Bronchial epithelial cell (primary cell): ENCODE results near the gene RPRD1A. TPM values are rescaled to one million over a fixed set of nuclear protein-coding genes. Genes with fewer than 3 reads are reported as not detected.
"Not testable (repeated sequence)": the region's sequence is repeated elsewhere in the genome, so short reads cannot be mapped to it uniquely, and the experiment has no call there.

Experiments
- DNase-seq: peaks from one replicate; pipeline ENCODE4 v3.0.0-alpha.2; 2010; ENCODE audit warnings: low read depth
- FAIRE-seq: peaks from 2 replicates; lab custom pipeline; 2011; peaks lifted over from hg19 to GRCh38; lab: Jason Lieb, UNC
- H3K27me3 ChIP-seq: 2 replicates; pipeline ENCODE4 v1.5.1; 2011; ENCODE audit warnings: low read length; ENCODE audit not compliant: control insufficient read depth, insufficient read depth
- H3K36me3 ChIP-seq: 2 replicates; pipeline ENCODE4 v1.5.1; 2011; ENCODE audit warnings: low read length; ENCODE audit not compliant: control insufficient read depth, insufficient read depth
- H3K4me3 ChIP-seq: 2 replicates; pipeline ENCODE4 v1.5.1; 2011; ENCODE audit warnings: mild to moderate bottlenecking, low read depth, low read length, control low read depth
- CTCF ChIP-seq: IDR thresholded peaks from 2 replicates; pipeline ENCODE4 v1.5.1; 2011; ENCODE audit warnings: mild to moderate bottlenecking, moderate library complexity, low read length, control low read depth, inconsistent platforms; ENCODE audit not compliant: insufficient read depth, severe bottlenecking
- total RNA-seq: library from RNA; depleted of rRNA; stranded (reverse); fragments of >200 nt; gene quantifications from 2 replicates; pipeline ENCODE4 v1.2.1, GENCODE V29; 2014

Gene RPRD1A
- total RNA-seq, 1 donor from 2014 or later = 77.1 TPM

GRCh38 chr18:36096955-36097354, 29.6 kb upstream of the RPRD1A start:
- Histone ChIP-seq H3K4me3 (no peak overlapping the region), H3K27me3 (no peaks in the 10 kb centered on the region), H3K36me3 (no peaks in the 10 kb centered on the region)
- DNase-seq = no peak
- TF ChIP-seq CTCF = no peak
- no peak for FAIRE-seq

- Histone ChIP-seq H3K27me3 (no peaks in the 10 kb centered on the region), H3K36me3 (no peaks in the 10 kb centered on the region), H3K4me3 (no peak overlapping the region)
- no peak for FAIRE-seq
- peak; percentile 21 for TF ChIP-seq CTCF
- DNase-seq = peak; percentile 71
Measured at GRCh38 chr18:36095936-36096519, 28.7 kb upstream of the RPRD1A start.

- no peak for FAIRE-seq
- no peak for TF ChIP-seq CTCF
- H3K36me3 ChIP-seq = no peaks in the 10 kb centered on the region
- DNase-seq = no peak
- no peaks in the 10 kb centered on the region for H3K27me3 ChIP-seq
- H3K4me3 ChIP-seq = no peak overlapping the region
Measured at GRCh38 chr18:36094431-36094830, 27.1 kb upstream of the RPRD1A start.

- H3K4me3 ChIP-seq, H3K27me3 ChIP-seq, FAIRE-seq, H3K36me3 ChIP-seq, DNase-seq: not testable (repeated sequence)
Measured at GRCh38 chr18:36092116-36092515, 24.8 kb upstream of the RPRD1A start.

- peak; percentile 87 for DNase-seq
- no peak for FAIRE-seq
- no peak for TF ChIP-seq CTCF
- H3K36me3 ChIP-seq = no peaks in the 10 kb centered on the region
- H3K4me3 ChIP-seq = no peak overlapping the region
- no peaks in the 10 kb centered on the region for H3K27me3 ChIP-seq
Measured at GRCh38 chr18:36089001-36089400, 21.6 kb upstream of the RPRD1A start.

GRCh38 chr18:36088256-36088655, 20.9 kb upstream of the RPRD1A start:
- TF ChIP-seq CTCF = no peak
- H3K27me3 ChIP-seq = no peaks in the 10 kb centered on the region
- DNase-seq (peak; percentile 78), FAIRE-seq (no peak)
- H3K4me3 ChIP-seq = no peak overlapping the region
- H3K36me3 ChIP-seq = no peaks in the 10 kb centered on the region
